HT-29 (cell line): ENCODE measurements around the gene BGN. TPM values are rescaled to one million over a fixed set of nuclear protein-coding genes. Genes with fewer than 3 reads are reported as not detected.

ENCODE experiments used
- DNase-seq: peaks from one replicate; pipeline ENCODE4 v3.0.0-alpha.2; 2015; ENCODE audit warnings: low spot score
- total RNA-seq: library from RNA; depleted of rRNA; stranded (reverse); fragments of >200 nt; shearing (Covaris generic); gene quantifications from 2 replicates; pipeline ENCODE4 v1.2.3, GENCODE V29; 2014

Gene BGN
- total RNA-seq, 1 experiment from 2014 or later: 23.2 TPM

DNA sequence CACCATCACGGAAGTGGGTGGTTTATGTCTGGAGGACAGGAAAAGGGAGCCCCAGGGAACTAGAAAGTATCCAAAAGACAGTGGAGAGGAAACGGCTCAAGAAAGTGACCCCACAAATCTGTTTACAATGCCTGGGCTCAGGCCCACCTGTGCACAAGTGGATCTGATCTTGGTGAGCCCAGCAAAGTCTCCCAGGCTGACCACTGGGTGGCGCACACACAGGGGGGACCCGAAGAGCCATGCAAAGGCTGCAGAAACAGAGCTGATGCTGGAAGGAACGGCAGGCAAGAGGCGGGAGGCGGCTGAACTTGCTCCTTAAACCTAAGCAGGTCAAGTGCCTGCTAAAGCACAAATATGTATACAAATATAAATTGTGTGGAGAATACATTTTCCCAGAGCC lies 34.0 kb upstream of the BGN start:
- DNase-seq: peak; percentile 75

DNA sequence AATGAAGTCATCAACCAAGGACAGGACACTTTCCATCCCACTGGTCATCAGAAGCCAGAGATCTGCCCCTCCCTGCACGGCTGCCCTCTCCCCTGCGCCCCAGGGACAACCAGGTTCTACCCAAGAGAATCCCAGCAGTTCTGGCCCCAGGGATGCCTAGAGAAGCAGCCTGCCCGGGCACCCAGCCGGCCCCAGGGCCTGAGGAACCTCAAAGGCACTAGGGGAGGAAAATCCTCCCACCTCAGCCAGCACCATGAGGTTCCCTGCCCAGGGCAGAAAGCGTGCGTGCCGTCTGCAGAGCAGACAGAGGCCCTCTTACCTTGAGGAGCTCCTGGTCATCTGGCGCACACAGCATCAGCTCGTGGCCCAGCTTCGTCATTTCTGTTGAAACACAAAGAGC lies 32.5 kb upstream of the BGN start:
- no peak for DNase-seq

DNA sequence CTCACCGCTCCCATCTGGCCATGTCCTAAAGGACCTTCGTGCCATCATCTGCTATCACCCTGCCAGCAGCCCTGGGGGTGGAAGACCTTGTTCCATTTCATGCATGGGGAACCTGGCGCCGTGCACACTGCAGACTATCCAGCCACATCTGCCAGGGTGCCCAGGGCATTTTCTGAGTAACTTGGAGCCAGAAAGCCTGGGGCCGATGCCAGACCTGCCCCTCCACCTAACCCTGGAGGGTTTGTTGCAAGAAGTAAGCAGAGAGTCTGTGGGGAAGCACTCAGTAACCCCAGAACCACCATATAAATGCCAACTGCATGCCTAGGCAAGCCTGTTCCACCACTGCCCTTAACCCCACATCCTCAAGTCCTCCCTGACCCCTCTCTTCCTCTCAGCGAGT lies 31.7 kb upstream of the BGN start:
- DNase-seq: no peak

DNA sequence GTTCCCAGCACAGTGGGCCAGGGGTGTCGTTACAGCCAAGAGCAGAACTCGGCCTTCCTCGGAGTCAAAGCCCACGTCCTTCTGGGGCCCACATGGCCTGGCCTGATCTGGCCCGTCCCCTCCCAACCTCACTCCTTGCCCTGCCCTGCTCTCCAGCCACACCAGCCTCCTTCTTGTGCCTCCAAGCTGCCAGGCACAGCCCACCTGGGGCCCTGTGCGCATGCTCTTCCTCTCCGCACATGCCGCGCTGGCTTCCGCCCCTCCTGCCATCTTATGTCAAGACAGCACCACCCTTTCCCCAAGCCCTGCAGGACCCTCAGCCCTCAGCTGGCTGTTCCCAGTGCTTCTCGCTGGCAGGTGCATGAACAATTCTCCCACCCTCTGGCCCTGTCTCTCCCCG lies 31.2 kb upstream of the BGN start:
- DNase-seq: no peak

DNA sequence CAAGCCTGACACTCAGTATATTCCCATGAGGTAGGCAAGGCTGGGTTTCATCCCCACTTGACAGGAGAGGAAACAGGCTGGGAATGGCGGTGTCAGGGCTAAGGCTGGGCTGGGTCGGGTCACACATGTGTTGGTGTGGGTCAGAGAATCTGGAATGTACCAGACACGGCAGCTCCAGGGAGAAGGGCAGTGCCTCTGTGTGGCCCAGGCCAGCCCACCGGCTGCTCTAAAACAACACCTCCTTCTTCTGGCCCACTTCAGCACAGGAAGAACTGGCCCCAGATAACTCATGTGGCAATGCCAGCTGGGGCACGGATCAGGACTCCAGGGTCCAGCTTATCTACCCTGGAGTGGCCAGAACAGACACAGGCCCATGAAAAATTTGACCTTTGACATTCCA lies 30.7 kb upstream of the BGN start:
- DNase-seq: no peak

DNA sequence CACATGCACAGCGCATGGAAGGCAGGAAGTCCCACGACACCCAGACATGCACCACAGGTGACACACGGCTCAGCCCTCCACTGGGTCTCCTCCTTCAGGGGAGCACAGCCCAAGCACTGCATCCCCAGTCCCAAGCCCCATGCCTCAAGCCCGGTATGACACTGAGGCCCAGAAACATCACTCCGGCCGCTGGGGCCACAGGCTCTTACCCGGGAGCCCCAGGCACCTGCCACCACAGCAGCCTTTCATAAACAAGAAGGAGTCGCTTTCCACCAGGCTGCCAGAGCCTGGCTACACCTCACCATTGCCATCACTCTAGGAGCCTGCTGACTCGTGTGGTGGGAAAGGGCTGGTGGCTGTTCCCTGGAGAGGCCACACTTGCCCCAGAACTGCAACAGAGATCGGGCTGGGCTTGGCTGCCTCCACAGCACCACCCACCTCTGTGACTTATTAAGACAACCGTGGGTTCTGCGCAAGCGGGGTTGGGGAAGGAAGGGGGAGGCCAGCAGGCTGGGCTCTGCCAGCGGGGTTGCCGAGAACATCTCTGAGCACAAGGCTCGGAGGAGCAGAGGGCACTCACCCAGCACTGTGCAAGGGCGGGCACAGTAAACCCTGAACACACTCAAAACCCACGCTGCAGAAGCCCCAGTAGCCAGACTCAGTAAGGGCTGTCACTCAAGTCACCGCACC lies 28.9 kb upstream of the BGN start:
- DNase-seq: no peak

DNA sequence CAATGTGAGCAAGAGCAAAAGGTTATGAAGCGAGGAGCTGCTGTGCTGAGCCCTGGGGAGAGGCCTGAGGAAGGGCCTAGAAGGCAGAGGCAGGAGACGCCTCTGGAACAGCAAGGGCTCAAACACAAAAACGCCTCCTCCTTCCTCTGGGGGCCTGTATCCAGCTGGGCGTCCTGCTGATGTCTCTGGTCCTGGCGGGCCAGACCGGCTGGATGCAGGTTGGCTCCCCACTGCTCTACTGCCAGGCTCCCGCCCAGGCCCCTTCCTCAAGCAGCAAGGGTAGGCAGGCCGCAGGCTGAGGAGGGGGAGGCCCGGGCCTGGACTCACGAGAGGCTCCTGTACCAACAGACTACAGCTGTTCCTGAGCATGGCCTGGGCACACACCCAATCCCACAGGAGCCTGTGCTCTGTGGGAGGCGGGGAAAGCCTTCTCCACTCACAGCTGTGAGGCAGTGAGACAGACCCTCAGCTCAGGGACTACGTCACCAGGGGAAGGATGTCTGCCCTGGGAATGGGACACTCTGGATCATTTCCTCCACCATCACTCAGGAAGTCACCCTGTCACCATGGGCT lies 26.7 kb upstream of the BGN start:
- DNase-seq: no peak

DNA sequence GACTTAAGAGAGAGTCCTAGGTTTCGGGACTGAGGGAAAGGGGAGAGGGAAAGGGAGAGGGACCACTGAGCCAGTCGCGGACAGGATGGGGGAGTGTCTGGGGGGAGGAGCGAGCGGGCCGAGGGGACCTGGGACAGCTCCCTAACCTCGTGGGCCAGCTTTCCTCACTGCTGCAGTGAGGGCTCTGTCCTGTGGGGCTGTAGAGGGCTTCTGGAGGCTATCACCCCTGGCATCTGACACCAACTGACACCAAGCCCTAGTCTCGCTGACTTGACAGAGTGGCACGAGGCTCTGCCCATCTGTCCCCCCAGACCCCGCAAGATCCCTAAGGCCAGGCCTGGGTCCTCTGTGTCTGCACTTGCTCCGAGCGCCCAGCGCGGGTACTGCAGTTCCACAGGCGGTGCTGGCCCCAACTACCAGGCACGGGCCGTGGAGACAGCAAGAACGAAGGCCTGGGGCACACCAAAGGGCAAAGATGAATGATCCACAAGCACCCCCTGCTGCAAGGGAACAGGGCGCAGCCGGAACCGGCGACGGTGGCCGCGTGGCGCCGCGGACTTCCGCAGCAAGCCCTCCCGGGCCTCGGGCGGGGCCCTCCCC lies 24.9 kb upstream of the BGN start:
- DNase-seq: peak; percentile 57

DNA sequence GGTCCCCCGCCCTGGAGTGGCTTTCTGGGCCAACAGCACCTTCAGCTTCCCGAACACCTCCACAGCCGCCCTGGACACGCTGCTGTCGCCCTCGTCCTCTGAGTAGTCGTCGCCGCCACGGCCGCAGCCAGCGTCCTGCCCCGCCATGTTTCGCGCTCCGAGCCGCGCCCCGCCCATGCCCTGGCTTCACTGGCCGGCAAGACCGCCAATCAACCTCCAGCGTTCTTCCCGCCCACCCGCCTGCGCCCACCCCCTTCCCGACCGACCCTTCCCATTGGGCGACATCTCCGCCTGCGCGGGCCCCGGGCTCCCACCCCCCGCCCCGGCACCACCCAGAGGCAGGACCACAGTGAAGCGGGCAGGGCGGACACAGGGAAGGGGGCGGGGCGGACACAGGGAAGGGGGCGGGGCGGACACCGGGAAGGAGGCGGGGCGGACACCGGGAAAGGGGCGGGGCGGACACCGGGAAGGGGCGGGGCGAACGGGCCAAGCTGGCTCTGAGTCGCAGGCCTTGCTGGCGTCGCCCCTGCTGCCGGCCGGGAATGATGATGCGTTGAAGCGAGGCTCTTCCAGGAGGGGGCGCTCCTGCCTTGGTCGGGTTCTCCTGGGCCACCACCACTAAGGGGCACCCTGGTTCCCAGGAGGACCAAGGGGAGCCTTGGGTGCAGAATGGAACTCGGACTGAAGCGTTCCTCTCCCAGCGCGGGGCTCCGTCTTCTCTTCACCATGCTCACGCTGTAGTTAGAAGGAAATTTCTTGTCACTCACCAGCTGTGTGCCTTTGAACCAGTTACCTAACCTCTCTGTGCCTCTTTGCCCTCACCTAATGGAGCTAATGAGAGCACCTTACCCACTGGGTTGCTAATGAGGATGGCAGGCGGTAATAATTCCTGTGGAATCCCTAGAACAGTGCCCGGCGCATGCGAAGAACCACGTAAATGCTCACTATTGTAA lies 24.1 kb upstream of the BGN start, which contains the start of gene HAUS7:
Gene HAUS7 (minus strand): TSS at position 166 of the 953 bp plus-strand sequence. CDS start 19 bp downstream, at position 147.
- peak; percentile 96 for DNase-seq

DNA sequence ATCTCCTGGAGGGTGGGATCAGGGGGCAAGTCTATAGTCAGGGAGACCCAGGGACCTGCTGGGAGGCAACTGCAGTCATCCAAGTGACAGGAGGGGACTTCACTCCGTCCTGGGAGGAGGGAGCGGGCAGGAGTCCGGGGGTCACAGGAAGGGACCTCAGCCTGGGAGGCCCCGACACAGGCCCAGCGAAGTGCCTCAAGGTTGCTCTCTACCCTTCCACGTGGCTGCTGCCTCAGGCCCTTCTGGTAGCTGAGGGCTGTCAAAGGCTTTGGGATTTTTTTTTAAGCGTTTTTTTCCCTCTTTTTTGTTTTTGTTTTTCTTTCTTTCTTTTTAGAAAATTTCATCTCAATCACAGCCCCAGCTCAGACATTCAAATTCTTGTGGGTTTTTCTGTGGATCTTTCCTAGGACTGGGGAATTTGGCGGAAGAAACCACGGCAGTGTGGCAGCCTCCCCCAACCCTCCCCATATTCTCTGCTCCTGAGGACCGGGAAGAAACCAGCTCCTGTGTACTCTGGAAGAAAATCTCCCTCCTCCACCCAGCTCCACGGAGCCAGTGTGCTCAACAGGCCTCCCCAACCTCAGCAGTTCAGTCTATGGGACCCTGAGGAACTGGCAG lies 23.0 kb upstream of the BGN start:
- no peak for DNase-seq

DNA sequence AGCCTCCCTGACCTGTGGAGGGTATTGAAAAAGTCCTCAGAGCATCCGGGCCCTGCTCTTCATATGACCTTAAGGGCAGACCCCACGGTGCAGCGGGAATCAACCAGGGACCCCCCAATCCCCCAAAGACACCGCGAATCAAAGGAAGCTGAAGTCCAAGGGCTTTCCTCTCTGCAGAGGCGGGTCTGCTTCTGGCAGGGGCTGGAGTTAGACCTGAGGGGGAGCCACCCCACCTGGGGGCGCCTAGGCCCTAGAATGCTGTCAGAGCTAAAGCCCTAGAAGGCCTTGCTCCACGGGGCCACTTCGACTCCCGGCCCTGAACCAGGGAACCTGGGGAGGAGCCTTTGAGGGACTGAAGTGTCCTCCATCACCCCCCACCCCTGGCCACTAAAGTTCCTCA lies 21.7 kb upstream of the BGN start:
- DNase-seq: no peak

DNA sequence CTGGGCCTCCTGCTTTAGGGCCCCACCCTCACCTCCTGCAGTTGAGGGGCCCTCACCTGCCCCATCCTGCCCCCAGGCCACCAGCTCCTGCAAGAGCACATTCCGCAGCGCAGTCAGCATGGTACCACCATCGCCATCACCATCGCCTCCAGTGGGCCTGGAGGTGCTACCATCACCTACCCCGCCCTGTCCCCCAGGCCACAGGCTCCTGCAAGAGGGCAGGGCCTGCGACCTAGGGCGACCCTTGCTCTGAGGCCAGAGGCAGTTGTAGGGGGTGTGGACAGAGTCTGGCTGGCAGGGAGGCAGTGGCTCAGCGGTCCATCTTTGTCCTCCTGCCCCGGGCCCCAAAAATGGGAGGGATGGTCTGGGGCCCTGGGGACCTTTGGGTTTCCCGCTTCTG lies 20.5 kb upstream of the BGN start:
- DNase-seq: no peak

DNA sequence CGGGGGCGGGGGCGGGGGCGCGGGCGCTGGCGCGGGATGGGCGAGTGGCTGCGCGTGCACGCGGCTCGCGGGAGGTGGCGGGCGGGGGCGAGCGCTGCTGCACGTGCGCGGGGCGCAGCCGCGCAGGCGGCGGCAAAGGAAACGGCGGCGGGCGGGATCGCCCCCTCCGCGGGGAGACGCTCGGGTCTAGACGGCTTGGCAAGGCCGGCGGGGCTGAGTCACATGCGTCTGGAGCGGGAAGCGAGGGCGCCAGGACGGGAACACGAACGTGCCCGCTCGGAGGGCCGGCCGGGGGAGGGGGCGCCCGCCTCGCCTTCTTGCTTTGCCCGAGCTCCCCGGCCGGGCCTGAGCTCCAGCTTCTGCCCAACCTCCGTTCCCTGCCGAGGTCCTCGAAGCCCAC lies 20.1 kb upstream of the BGN start:
- DNase-seq: no peak

DNA sequence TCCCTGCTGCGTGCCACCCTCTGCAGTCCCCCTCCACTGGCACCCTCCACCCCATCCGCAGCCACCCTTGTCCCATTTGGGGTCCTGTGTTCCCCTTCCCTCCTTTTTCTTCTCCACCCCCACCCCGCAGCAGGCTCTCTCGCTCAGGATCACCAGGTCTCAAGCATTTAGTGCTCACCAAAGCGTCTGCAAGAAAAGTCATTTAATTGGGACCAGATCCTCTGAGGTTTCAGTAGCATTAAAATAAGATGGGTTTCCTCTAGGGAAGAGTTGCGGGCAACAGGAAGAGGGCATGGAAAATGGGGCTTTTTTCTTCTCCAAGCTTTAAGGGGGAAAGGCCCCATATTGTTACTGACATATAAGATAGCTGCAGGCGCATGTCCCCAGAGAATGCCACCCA lies 19.5 kb upstream of the BGN start:
- no peak for DNase-seq

DNA sequence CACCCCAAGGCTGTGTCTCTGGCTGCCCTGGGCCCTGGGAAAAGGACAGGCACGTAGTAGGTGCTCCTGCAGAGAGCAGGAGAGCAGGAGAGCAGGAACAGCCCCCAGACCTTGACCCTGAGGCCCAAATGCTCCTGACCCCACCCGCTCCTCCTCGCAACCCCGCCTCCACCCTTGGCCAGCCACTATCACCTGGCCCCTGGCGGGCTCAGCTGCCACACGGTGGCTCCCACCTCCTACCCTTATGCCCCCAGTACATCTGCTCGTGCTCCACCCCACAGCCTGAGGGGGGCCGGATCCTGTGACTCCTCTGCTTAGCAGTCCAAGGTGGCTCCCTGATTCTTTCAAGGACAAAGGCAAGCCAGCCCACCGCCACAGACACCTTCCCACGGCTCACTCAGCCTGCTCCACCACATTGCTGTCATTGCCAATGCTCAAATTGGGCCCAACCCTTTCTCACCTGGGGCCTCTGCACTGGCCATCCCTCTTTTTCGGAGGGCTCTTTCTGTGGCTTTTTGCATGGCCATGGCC lies 19.0 kb upstream of the BGN start:
- DNase-seq: no peak

DNA sequence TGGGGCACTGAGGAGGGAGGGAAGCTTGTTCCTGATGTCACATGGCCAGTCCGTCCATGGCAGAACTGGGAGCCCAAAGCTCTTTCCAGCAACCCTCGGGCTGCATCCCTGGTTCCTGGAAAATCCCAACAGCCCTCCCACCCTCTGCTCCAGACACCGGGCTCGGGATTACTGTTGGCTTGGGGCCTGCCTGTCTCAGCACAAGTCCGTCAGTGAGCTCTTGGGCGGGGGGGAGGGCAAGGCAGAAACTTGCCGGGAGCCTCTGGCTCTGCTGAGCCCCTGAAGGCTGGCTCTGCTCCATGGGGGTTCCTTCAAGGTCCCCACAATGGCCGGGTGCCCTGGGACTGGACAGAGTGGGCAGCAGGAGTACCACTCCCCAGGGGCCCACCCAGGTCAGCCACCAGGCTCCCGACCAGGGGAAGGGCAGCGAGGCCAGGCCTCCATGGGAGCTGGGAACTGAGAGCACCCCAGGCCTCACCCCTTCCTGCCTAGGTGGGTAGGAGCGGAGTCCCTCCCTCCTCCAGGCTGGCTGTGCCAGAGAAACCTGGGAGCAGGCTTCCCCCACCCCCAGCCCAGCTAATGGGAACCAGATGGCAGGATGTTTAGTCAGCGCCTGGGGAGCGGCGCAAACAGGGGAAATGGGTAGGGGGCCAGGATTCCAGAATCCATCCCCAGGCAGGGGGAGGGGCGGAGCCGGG lies 18.0 kb upstream of the BGN start:
- no peak for DNase-seq

DNA sequence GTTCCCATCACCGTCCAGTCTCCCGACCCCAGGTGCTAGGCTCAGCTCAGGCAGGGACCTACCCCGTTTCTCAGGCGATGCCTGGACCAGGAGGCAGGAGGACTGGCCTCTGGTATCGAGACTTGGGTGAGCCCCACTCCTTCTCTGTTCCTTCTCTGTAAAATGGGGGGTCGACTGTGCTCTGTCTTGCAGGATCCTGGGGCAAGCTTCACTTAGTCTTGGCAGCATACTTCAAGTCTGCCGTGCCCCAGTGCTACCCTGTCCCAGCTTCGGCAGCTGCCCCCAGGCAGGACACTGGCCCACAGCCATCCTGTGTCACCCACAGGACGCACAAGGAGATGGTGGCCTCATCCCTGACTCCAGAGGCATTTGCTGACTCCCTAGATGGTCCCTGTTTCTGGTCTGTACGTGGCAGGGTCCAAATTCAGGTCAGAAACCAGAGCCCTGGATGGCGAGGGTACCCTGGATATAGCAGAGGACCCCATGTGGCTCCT lies 17.4 kb upstream of the BGN start:
- no peak for DNase-seq

DNA sequence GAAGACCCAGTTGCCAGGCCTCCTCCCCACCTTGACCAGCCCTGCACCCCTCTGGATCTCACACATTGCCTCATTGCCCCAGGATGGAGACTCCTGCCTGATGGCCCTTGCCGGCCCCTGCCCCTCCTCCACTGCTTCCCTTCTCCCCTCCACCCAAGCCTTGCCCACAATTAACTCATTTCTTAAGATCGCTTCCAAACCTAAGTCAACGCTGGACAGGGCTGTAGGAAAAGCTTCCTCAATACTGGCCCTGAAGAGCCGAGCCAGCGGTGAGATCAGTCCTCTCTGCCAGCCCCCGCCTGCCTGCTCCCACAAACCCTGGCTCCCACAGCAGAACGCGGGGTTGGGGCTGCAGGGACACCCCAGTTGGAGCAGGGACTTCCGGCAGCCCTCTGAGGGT lies 16.9 kb upstream of the BGN start:
- no peak for DNase-seq

DNA sequence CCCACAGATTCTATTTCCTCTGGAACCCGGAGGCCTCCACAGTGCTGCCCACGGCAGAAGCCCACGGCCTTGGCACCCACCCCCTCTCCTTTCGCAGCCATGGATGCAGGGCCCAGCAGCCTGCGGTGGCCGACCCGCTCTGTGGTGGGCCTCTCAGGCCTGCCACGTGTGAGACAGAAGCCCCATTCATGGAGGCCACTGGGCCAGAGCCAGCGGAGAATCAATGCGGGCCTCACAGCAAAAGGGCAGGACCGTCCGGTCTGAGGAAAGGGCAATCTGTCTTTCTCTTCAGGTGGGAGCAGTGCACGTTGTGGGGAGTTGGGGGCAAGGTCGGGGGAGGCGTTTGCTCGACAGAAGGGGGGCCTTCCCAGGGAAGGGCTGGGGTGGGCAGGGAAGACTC lies 16.0 kb upstream of the BGN start:
- no peak for DNase-seq

DNA sequence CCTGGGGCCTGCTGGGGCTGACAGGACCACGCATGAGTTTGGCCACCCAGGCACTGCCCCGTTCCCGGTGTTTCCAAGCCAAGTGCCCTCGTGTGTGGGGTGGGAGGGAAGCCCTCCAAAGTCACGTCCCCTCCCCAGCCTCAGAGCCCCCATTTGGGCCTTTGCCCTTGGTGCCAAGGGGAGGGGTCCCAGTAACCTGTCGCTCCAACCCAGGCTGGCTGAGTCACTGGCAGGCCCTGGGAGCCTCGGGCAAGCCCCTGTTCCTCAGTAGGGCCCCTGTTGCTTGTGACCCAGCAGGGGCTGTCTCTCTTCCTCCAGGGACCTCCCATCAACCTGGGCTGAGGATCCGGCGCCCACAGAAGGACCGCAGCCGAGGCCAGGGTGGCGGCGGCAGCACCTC lies 13.7 kb upstream of the BGN start:
- no peak for DNase-seq
